A172 (cell line): ENCODE data around the gene RBM19. TPM values are rescaled to one million over a fixed set of nuclear protein-coding genes. Genes with fewer than 3 reads are reported as not detected.

Experiments
- DNase-seq: peaks from one replicate; pipeline ENCODE4 v3.0.0-alpha.2; 2015; ENCODE audit warnings: low spot score
- total RNA-seq: library from RNA; depleted of rRNA; stranded (reverse); fragments of >200 nt; shearing (Covaris generic); gene quantifications from 2 replicates; pipeline ENCODE4 v1.2.3, GENCODE V29; 2014

RBM19 gene
- total RNA-seq, 1 experiment from 2014 or later, result 15.1 TPM

- no peak for DNase-seq
Observed at GRCh38 chr12:113831476-113831875, 134.6 kb downstream of the RBM19 start.

DNA sequence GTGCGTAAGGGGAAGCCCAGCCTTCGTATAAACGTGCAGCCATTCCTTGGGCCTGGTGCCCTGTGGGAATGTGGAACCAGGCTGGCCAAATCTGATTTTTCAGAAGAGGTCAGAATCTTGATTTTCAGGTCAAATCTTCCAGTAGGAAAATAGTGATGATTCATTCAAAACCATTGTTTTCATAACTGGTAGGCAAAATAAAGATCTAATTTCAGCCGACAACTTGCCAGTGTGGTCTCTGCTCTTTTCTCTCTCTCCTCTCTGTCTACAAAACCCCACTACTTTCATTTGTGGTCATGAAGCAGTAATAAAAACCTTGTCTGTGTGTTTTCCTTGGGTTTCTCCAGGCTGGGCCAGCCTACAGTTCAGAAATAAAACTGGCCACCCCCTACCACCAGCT, 135.1 kb downstream of the RBM19 start:
- DNase-seq, result peak; percentile 43

DNA sequence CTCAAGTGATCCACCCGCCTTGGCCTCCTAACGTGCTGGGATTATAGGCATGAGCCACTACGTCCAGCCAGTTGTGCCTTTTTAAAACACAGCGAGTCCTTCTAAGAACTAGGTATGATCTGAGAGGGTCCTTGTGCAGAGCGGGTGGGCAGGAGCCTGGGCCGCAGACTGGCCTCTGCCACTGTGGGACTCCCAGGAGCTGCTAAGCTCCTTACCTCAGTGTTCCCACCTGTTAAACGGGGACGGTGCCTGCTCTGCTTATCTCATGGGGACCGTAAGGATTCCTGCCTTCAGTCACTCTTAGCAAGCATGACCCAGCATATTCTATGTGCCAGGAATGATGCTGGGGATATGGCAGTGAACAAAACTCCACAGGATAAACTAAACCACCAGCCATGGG, 136.9 kb downstream of the RBM19 start:
- no peak for DNase-seq

DNA sequence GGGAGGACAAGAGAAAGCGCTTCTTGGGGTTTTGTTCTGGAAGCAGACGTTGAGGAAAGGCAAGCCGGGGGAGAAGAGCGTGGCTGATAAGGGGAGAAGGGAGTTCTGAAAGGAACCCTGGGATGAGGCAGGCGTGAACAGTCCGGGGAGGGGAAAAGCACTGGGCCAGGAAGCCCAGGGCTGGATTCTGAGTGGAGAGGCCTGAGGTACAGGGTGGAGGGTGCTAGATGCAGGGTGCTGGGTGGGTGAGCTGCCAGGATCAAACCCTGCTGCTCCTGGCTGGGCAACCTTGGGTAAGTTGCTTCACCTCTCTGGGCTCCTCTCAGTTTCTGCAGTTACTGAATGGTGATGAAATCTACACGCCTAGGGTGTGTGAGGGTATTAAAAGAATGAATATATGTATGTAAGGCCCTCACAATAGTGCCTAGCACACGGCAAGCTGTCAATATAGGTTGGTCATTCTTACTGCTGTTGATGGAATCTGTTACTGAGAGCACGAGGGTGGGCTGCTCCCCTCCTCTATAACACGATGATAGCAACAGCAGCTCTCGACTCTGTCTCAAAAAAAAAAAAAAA, 138.5 kb downstream of the RBM19 start:
- DNase-seq, result no peak

DNA sequence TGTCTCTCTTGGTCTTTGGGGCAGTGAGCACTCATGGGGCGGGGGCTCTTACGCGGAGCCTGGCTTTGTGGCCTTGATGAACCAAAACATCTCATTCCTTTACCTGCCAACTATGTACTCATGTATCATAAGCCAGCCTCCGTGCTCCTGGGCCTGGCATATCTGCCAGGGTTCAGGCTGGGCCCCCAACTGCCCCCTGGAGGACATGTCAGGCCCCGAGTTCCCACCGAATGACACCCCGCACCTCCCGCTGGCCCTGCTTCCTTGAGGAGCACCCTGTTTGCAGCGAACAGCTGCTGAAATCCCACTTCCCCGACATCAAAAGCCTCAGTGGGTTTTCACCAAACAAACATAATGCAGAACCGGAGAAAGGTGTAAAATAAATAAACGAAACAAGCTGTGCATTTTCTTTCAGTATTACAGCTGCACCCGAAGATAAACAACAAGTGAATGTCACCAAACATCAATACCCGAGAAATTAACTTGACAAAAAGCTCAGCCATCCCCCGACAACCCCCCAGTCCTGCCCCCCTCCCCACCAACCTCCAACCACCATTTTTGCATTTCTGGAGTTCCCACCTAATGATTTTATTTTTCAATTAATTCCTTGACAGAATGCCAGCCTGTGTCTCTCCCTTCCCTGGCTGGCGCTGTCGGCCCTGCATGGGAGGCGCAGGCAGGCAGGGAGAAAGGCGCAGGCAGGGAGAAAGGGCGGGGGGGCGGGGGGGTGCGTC, 139.2 kb downstream of the RBM19 start:
- DNase-seq, result no peak

DNA sequence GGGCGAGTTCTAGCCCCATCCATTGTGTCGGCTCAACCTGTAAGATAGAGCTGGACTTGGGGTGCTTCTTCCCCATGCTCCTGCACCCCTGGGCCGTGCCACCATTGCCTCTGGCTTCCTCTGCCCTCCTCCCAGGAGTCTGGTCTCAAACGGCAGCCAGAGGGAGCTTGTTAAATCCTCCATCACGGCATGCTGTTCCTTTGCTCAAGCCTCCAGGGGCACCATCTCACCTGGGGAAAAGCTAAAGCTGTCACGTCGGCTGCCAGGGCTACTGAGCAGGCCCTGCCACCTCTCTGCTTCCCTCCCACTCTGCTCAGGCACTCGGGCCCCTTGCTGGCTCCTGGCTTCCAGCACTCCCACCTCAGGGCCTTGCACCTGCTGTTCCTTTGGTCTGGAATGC, 140.4 kb downstream of the RBM19 start:
- no peak for DNase-seq

DNA sequence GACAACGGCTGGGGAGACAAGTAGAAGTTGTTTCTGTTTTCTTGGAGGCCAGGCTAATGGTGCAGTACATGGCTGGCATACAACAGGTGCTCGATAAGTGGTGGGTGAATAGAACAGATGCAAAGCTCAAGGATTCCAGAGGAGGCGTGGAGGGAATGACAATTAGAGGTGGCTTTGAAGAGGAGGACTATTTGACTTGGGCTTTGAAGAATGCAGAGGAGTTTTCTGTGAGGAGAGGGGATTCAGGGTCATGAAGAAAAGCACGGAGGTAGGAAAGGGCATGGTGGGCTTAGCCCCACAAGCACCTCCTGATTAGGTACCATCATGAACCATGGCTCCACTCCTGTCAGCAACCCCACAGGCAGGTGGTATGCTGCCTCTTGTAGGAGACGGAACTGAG, 142.3 kb downstream of the RBM19 start:
- no peak for DNase-seq

DNA sequence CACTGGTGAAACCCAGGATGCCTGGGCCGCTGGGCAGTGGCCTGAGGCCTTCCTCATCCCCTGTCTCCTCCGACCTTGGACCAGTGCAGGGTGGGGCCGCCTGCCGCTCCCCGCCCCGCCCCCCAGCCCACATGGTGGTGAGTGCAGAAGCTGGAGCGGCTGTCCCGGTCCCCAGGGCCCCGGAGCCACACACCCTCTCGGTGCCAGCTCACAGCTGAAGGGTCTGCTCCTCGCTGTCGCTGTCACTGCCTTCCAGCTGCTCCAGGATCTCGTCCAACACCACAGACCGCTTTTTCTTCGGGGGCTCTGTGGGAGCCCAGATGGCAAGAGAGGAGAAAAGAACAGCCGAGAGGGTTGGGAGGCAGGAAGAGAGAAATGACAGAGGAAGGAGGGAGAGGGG, 143.1 kb downstream of the RBM19 start:
- no peak for DNase-seq

- no peak for DNase-seq
Observed at GRCh38 chr12:113820842-113821241, 145.3 kb downstream of the RBM19 start.

- DNase-seq, result no peak
Observed at GRCh38 chr12:113820309-113820708, 145.8 kb downstream of the RBM19 start.

GRCh38 chr12:113819495-113819894, 146.6 kb downstream of the RBM19 start:
- no peak for DNase-seq

DNA sequence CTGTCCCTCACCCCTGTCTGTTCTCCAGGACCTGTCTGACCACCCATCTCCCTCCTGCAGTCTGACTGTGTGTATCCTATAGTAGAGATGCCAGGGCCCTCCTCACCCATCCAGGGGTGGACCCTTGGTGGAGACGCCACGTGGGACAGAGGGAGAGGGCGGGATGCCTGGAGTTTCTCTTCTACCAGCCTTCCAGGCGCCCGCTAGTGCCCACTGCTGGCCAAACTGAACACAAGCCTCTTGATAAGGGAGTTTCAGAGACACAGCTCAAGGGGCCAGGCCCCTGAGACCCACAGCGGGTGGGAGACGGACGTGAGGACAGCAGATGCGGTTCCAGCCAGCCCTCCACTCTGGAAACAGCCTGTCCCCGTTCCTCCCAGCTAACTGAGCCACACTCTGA, 147.3 kb downstream of the RBM19 start:
- no peak for DNase-seq

GRCh38 chr12:113818283-113818682, 147.8 kb downstream of the RBM19 start:
- no peak for DNase-seq

- DNase-seq, result no peak
Observed at GRCh38 chr12:113816866-113817265, 149.3 kb downstream of the RBM19 start.

DNA sequence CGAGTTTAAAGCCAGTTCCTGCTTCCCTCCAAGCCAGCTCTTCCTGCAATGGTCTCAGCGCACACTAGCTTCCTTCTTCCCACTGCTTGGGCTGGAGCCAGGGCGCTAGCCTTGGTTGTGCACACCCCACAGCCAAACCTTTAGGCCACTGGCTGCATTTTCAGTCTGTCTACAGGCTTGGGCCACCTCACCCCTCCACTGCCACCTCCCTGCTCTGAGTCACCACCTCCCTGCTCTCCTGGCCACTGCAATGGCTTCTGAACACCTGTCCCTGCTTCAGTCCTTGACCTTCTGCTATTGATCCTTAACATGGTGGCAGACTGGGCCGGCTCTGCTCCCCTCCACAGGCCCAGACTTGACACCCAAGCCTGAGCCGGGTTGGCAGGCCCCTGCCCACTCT, 151.1 kb downstream of the RBM19 start:
- DNase-seq, result no peak

GRCh38 chr12:113813229-113813541, 152.9 kb downstream of the RBM19 start:
- DNase-seq, result no peak

DNA sequence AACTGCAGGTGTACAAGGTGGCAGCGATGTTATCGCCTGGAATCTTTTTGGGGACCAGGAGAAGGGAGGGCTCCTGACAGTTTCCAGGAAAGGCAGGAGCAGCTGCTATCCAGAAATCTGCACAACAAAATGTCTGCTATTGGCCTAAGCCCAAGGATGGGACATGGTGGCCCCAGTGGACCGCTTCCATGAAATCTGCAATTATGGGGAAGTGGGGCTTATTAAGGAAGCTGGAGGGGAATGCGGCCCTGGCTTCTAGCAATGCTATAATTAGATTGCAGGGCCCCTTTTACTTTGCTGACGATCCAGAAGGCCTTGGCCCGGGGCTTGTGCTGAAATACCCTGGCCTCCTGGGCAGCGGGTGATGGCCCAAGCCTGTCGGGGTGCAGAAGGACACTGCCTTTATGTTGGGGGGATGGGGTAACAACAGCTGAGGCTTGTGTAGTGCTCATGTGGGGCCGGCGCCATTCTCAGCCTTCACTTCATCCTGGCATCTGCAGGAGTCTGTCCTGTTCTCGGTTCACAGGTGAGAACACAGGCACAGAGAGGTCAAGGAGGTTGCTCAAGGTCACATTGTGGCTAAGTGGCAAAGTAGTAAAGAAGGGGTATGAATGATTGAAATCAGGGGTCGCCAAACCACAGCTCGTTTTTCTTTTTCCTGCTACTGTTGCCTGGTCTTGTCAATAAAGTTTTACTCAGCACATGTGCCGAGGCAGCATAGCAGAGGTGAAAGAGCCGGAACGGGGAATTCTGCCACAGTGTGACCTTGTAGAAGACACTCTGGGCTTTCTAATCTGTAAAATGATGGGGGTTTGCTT, 153.5 kb downstream of the RBM19 start:
- DNase-seq, result no peak

GRCh38 chr12:113809462-113810220, 156.5 kb downstream of the RBM19 start:
- DNase-seq, result peak; percentile 13

DNA sequence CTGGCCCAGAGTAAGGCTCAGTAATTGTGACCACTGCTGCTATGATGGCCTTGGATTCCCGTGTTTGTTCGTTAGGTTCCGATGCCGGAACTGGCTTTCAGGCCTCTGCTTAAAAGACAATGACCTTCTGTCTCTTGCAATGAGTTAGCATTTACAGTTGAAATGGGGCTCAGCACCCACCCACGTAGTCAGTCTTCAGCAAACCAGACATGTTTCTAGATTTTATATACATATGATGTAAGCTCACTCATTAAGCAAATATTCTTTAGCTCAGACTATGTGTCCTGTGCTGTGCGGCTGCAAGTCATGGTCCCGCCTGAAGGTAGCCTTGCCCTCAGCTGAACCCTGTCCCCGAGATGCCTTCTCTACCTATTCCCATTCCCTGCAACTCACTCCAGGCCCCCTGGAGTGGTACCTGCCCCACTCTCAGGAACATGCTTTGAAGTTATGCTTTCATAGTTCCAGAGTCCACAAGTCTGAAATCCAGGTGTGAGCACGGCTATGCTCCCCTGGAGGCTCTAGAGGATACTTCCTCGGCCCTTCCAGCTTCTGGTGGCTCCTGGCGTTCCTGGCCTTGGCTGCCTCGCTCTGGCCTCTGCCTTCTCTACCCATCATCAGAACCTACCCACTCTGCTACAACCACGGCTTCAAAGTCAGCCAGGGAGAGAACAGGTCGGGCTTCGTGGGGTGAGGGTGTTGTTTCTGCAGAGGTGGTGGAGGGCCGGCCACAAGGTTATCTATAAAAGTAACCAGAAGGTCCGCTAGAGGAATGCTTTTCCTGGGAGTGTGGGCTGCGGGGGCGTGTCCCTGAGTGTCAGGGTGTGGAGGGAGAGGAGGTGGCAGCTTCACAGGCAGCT, 157.8 kb downstream of the RBM19 start:
- no peak for DNase-seq

- DNase-seq, result no peak
Observed at GRCh38 chr12:113805673-113806072, 160.5 kb downstream of the RBM19 start.

DNA sequence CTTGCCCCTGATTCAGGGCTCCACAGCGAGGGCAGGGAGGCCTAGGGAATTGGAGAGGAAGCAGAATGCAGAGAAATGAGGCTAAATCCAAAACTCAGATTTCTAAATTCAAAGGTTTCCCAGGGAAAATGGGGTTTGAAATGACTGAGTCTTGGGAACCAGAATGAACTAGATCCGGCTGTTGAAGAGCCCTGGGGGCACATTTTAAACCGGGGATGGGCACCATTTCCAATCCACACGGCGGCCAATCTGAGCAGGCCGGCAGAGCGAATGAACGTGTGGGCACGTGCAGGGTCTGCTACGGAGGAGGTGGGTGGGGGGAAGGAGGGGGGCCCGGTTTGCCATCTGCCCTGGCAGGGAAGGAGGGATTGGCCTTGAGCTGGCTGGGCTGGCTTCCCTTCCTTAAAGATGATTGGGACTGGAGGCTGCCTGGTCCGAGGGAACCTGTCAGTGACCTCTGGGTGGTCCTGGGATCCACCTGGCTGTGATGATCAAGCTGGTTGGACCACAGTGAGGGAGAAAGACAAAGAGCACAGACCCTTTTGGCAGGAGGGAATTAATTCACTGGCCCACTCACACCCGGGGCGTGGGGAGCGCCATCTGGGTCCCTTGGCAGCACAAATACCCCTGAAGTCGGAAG, 161.0 kb downstream of the RBM19 start:
- DNase-seq, result no peak
